Right kidney (tissue), 9 donors: ENCODE results near the gene TMC3.
"Not testable (repeated sequence)": the region's sequence is repeated elsewhere in the genome, so short reads cannot be mapped to it uniquely, and the experiment has no call there.

Experiments
- DNase-seq: peaks from one replicate; pipeline ENCODE4 v3.0.0-alpha.2; 2016
- long read RNA-seq, 8 donors: transcript quantifications; one replicate each; lab custom pipeline, GENCODE V29; 2026

Gene TMC3
- long read RNA-seq, donor 1, result 0 reads
- long read RNA-seq, donor 2, result 0 reads
- long read RNA-seq, donor 3, result 0 reads
- long read RNA-seq, donor 4, result 0 reads
- long read RNA-seq, donor 5, result 0 reads
- long read RNA-seq, donor 6, result 0 reads
- long read RNA-seq, donor 7, result 0 reads
- long read RNA-seq, donor 8, result 0 reads

DNA sequence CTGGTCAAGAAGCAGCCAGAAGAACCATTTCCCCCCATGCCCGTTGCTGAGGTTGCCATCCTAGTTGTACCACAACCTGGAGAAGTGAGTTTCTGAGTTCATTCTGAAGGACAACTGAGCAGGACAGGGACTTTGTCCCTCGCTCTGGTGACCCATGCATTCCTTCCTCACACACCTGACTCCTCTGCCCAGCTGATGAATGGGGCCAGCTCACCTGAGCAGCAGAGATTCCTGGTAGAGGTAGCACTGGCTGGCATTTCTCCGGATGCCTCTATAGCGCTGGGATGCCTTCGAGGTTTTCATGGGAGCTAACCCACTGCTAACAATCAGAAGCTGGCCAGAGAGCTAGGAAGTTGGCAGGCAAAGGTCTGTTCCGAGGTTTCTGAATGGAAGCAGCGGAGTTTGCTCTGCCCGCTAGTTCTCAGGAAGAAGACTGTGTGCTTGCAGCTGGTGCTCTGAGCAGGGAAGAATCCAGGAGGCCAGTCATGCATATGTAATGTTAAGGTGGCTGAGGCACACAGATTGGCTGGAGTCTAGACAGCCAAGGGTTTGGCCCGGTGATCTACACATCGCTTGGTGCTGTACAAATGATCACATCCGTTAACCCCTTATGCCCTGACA lies at the start of gene TMC3:
TMC3 (minus strand) TSS at position 439 of the 621 bp plus-strand sequence; CDS start at position 303, 136 bp downstream.
- peak; percentile 20 for DNase-seq

DNA sequence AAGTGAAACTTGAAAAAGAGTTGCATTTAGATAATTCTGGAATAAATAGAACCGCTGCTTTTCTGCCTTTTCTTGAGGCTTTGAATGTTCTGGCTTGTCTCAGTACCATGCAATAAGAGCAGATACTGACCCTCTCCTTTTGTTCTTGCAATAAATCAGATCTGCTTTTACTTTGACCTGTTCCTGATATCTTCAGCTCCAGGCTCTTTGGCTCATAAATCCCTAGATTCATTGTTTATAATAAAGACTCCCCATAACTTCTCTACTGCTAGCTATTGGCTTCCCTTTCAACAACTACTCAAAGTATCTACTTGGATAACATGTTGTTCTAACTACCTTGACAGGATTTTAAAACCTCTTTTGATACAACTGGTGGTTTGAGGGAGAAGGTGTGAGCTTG lies 47.4 kb upstream of the TMC3 start:
- no peak for DNase-seq

DNA sequence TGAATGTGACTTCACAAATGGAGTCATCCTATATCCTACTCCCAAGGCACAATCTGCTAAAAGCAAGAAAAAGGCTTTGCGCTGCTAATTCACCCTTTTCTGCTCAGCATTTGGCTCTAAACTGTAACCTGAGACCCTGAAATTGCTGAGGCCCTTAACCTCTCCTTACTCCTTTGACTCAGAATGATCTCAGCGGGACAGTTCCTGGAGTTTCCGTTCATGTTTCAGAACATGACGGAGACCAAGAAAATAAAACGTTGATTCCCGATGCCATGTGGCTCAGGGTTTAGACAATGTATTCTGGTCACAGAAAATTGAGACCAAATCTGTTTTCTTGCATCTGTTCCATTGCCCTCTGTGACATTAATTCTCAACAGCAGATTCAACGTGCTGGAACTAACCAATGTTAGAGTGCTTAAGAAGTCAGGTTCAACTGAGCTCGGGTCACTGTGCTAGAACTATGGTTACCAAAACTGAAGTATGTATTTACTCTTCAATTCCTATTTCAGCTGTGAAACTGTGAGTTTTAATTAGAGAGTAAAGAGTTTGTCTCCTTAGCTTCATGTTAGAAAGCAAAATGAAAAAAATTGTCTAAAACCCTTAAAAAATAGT lies 45.4 kb upstream of the TMC3 start:
- DNase-seq, result no peak

DNA sequence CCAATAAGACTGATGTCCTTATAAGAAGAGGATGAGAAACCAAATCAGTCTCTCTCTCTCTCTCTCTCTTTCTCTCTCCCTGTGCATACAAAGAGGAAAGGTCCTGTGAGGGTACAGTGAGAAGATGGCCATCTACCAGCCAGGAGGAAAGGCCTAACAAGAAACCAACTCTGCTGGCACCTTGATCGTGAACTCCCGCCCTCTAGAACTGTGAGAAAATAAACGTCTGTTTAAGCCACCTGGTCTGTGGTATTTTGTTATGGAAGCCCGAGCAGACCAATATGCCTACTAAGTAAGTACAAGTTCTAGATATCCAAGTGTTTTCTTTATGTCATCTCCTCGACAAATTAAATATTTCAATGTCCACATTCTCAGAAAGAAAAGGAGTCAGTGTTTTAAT lies 44.9 kb upstream of the TMC3 start:
- peak; percentile 35 for DNase-seq

DNA sequence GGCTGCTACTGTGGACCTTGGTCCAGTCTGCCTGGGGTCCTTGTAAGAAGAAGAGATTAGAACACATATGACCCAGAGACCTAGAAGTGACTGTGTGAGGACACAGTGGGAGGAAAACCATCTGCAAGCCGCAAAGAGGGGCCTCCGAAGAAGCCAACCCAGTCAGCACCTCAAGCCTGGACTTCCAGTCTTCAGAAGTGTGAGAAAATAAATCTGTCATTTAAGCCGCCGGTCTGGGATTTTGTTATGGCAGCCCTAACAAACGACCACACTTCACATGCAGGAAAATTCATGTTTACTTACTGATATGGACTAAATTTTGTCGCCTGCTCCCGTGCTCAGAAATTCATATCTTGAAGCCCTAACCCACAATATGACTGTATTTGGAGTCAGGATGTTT lies 44.4 kb upstream of the TMC3 start:
- no peak for DNase-seq

DNA sequence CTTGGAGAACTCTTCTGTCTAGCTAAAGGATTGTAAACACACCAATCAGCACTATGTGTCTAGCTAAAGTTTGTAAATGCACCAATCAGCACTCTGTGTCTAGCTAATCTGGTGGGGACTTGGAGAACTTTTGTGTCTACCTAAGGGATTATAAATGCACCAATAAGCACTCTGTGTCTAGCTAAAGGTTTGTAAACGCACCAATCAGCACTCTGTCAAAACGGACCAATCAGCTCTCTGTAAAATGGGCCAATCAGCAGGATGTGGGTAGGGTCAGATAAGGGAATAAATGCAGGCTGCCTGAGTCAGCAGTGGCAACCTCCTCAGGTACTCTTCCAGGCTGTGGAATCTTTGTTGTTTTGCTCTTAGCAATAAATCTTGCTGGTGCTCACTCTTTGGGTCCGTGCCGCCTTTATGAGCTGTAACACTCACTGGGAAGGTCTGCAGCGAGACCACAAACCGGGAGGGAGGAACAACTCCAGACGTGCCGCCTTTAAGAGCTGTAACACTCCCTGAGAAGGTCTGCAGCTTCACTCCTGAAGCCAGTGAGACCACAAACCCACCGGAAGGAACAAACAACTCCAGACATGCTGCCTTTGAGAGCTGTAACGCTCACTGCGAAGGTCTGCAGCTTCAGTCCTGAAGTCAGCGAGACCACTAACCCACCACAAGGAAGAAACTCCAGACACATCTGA lies 40.4 kb upstream of the TMC3 start:
- DNase-seq, result not testable (repeated sequence)

DNA sequence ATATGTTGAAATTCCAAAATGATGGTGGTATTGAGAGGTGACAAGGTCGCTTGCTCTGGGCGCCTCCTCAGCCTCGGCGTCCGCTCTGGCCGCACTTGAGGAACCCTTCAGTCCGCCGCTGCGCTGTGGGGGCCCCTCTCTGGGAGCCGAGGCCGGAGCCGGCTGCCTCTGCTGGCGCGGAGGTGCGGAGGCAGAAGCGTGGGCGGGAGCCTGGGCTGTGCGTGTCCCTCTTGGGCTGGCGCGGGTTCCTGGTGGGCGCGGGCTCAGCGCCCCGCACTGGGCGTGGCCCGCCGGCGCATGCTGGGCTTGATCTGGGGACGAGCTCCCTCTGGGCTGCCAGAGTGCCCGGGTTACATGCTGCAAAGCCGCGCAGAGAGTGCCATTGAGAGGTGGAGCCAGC lies 39.8 kb upstream of the TMC3 start:
- DNase-seq, result no peak

DNA sequence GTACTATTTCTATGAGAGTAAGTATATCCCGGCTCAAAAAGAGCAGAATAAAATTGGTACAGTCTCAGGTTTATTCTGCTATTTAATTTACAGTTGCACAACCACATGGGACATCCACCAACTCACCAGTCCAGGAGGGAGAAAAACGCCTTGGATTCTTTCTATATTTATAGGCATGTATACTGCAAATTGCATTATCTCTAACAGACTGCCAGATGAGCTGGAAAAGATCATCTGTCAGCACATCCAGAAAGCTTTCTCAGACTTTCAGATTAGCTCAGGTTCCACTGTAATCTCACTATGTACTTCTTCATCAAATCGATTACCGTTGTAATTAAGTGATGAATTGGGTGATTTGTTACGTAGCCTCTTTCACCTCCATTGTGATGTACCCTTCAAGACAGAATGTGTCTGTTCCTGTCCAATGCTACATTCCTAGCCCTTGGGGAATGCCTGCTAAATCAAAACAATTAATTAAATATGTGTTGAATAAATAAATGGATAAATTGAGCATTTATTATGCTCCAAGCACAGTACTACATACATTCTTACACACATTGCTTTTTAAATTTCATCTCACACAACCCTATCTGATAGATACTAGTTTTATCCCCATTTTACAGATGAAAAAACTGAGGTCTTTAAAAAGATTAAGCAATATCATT lies 38.1 kb upstream of the TMC3 start:
- DNase-seq, result no peak

DNA sequence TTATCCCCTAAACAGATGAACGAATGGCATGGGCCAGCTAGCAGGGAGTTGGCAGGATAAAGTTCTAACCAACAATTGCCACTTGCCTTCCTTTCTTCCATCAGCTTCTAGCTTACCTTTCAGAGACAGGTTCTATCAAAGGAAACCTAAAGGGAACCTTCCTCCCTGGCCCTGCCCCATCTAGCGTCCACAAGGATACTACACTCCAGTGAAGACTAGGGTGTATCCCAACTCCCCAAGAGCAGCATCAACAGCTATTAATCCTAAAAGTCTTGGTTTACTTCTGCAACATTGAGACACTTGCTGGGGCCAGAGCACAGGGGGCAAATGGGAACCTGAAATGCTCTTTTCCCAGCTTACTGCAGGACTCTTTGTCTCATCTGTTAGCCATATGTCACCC lies 37.0 kb upstream of the TMC3 start:
- no peak for DNase-seq

DNA sequence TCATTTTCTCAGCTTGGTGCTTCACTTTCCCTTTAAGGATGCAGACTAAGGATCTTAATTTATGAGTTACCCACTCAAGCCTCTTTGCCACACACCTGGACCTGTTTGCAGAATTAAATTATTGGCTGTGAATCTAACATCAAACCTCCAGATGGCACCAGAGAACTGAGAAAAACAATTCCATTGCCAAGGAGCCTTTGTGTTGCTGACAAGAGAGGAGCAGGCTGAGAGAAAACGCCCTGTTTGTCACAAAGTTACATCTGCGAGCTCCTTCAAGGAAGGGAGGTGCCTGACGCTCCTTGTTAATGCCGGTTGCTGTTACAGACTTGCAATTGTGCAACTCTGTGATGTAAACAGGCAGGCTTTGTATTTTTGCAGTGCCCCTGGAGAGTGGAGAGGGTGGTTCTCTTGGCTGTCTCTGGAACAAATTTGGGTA lies 36.3 kb upstream of the TMC3 start:
- DNase-seq, result peak; percentile 55

DNA sequence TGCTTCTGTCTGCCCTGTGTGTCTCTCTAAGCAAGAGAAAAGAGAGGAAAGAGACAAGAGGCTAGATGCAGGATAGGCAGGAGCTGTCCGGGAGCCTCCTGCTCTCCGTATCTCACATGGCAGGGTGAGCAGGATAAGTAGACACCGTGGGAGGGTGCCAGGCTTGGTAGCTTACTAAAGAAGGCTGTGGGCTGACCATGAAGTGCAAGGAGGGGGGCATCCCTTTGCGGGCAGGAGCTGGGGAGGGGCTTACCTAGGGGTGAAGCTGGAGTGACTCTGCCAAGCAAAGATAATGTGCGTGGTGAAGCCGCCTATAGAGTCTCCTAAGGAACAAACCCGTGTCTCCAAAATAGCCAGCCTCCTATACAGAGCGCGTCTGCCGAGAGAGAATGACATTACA lies 33.7 kb upstream of the TMC3 start:
- DNase-seq, result no peak

DNA sequence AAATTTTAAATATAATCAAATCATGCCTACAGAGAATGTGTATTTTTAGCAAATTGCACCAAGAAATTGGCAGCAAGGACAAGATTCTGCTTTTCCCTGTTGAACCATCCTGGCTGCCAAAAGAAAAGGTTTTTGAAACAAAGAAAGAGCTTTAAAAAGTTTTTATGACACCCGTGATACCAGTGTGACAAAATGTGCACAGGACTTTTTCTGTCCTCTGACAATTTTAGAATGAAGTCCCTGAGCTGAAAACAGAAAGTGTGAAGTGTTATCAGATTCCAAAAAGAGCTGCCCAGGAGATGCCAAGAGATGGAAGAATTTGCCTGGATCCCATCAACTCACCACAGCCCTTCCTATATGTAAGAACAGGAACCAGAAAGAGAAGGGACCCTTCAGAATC lies 33.2 kb upstream of the TMC3 start:
- no peak for DNase-seq

DNA sequence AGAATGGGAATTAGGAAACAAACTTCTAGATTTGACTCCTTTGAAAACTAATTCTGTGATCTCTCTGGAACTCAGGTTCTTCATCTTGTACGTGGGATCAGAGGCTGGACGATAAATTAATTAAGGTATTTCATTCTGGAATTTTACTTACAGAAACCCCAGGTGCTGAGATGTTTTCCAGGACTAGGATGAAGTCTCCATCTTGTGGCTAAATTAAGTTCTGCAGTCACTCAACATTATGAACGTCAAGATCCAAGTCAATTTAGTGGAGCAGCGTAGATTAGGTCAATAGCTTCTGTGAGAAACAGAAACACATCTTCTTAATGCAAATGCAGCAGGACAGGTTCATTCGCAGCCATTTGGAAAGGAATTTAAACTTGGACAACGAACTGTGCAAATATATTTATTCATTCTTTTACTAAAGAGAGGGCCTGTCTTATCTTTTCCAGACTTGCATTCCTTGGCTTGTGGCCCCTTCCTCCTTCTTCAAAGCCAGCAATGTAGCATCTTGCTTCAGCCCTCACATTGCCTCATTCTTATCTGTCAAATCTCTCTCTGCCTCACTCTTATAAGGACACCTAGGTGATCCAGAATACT lies 26.7 kb upstream of the TMC3 start:
- no peak for DNase-seq

DNA sequence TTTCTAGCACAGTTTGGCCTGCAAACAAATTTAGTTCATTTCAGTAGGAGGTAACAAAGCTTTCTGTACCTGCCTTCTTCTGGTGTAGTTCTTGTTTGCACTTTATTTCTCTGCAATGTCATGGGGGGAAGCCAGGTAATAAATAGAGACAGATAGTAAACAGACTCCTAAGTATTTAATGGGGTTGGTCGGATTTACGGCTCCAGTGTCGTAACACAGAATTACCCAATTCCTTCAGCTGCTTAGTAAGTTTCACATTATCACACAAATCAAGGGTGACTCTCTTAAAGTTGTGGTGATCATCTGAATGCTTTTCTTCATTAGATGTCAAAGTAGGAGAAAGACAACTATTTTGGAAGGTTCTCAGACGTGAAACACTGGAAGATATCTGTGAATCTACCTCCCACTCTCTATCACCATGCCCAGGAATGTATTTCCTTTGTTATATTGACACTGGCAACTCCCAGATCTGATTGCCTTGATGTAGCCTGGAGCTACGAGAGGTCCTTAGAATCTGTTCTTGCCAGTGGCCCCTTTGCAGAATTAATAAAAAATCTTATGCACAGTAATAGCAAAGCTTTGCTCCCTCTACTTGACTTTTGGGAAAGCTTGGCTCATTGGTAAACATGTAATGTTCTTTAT lies 25.0 kb upstream of the TMC3 start:
- no peak for DNase-seq

DNA sequence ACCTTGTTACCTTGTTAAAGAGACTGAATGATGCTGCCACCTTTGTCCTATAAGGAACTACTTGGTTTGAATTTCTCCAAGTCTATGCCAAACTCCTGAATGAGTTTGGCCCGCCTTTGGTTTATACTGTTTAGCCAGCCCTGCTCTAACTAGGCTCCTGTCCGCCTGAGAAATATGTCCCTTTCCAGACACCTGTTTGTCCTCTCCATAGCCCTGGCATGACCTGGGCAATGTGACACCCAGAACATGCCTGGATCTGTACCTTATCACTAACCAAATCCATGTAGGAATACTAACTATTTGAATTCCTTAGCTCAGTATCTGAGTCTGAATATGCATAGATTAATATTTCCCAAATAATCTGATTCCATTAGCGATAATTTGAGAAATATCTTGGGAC lies 24.4 kb upstream of the TMC3 start:
- no peak for DNase-seq

DNA sequence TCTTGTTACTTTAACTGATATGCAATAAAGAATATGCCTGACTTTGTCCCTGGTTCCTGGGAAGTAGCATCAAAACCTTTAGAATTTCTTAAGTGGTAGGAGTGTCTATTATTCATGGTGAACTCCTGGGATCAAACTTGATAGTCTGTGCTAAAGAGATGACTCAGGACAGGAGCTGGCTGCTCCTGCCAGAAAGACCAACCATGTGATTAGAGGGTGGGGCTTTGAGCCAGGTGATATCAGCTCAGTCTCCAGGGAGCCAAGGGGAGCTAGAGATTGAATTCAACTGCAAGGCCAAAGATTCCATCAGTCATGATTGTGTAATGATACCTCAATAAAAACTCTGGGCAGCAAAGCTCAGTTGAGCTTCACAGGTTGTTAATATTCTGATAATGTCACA lies 20.6 kb upstream of the TMC3 start:
- DNase-seq, result no peak

DNA sequence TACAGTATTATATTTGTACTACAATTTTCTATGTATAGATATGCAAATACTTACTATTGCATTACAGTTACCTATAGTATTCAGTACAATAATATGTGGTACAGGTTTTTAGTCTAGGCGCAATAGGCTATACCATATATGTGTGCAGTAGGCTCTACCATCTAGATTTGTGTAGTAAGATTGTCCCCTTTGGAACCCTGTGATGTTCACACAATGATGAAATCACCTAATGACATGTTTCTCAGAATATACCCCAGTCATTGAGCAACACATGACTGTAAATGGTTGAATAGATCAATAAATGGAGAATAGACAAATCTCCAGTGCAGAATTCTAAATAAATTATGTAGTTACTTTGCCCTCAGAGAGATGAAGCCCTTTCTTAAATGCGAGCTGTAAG lies 17.6 kb upstream of the TMC3 start:
- DNase-seq, result no peak

DNA sequence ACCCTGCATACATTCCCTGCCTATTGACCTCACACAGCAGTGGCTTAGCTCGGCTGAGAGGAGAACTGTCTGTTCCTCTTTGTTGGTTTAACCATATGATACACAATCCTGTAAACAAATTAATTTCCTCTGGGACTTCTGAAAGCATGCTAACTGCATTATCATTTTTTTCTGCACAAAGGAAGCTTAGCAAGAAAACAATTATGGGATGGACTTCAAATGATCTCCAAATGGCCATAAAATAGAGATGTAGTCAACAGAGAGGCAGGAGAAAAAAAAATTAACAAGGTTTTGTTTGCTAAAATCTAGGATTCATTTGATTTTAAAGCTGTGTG lies 14.4 kb upstream of the TMC3 start:
- DNase-seq, result peak; percentile 6

DNA sequence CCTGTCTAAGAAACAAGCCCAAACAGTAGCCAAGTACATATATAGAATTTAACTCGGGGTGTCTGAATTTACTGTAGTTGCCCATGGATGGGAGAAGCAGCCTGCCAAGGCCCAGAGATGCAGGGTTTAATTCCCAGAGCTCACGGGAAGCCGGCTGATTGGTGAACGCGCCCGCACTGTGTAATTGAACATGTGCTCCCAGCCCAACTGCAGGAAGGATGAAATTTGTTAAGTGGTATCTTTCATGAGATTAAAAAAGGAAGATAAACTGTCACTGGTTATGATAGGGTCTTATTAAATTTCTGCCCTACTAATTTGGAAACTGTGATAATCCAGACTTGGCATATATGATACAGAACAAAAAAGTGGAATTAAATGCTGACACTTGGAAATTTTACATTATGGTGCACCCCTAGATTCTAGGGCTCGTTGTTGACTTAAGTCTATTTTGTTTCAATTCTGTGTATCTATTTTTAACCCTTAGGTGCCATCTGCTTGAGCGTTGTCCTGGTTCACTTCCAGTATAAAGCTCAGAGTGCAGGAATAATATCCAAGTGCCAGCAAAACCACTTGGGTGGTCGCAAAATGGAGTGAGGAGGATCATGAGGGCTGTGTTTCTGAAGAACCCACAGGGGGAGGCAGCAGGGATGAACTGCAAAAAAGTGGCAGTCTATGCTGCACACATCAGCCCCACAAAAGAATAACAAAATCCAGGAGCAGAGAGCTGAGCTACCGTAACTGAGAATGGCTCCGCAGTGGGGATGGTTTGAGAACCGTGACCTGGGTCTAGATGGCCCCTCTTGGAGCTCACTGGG lies 13.8 kb upstream of the TMC3 start:
- DNase-seq, result no peak

DNA sequence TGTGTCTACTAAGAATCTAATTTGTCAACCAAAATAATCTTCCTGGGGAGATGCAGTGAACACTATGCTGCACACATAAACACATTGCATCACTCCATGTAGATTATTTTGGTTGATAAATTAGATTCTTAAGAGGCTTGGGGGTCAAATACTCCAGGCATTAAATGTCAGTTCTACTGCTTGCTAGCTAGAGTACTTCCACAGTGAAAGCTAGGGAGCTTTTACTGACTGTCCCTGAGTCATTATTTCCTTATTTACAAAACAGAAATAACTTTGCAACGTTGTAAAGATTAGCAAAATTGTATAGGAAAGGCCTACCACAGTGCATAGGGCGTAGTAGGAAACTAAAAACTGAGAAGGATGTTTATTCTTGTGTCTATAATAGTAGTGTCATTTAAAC lies 12.9 kb upstream of the TMC3 start:
- no peak for DNase-seq

DNA sequence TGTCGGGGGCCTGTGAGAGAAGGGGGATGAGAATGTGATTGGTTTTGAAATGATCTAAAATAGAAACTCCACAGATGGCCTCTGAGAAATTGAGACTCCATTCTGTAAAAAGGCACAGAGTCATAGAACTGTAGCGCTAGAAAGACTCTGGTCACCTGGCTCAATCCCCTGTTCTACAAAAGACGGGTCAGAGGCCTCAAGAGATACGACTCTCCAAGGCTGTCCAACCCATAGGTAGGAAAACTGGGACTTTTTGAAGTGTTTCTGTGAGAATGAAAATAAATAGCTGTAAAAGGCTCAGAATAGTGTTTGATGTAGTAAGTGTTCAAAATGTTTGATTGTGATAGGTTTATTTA lies 11.7 kb upstream of the TMC3 start:
- no peak for DNase-seq
